HCT116 (cell line): ENCODE data around the gene UNC93B1. TPM values are rescaled to one million over a fixed set of nuclear protein-coding genes. Genes with fewer than 3 reads are reported as not detected.

Experiments
- ATAC-seq: fragments of 200-7000 bp; cut with Tn5 transposase; 2 replicates; pipeline ENCODE4 v1.9.1; 2020; ENCODE audit warnings: mild to moderate bottlenecking, moderate library complexity
- BruUV-seq: library from RNA; stranded (reverse); fragments of 400-500 nt; replicated peaks from 2 replicates; lab custom pipeline; 2021; lab: Mats Ljungman, UMichigan
- CTCF ChIA-PET: fragments of 300-600 bp; sonication (Branson Sonifier 250); formaldehyde crosslinking; loops from one replicate; lab custom pipeline; 2021; ENCODE audit warnings: antibody characterized with exemption; lab: Charles Lee
- POLR2A ChIA-PET: fragments of 300-600, 350-600 bp; sonication (Branson Sonifier 250); formaldehyde crosslinking; loops from one replicate; lab custom pipeline; 2021; ENCODE audit warnings: antibody characterized with exemption; lab: Charles Lee
- RAD21 ChIA-PET, 2 experiments: fragments of 300-600 bp; sonication (Branson Sonifier 250); formaldehyde crosslinking; loops; one replicate each; lab custom pipeline; 2023; ENCODE audit warnings: low total read pairs in 2 of 2; ENCODE audit not compliant: uncharacterized antibody in 2 of 2, unreplicated experiment in 2 of 2, low non-redundant PET in 1 of 2; lab: Charles Lee
- DNase-seq: peaks from one replicate; pipeline ENCODE4 v3.0.0-alpha.2; 2010; ENCODE audit warnings: low read depth, low spot score
- H2AFZ ChIP-seq: fragments of 200-600 bp; shearing (Covaris generic), sonication (generic); 2 replicates; pipeline ENCODE4 v1.6.1; 2017; ENCODE audit warnings: low read depth, mixed run types, mixed read lengths, antibody characterized with exemption, low read length; ENCODE audit not compliant: poor library complexity, severe bottlenecking
- H3K27ac ChIP-seq: 2 replicates; pipeline ENCODE4 v1.5.1; 2012; ENCODE audit warnings: low read depth, low read length
- H3K27me3 ChIP-seq: fragments of 200-600 bp; sonication (generic); 2 replicates; pipeline ENCODE4 v1.6.1; 2016; ENCODE audit warnings: mixed run types, low read length, mixed read lengths; ENCODE audit not compliant: insufficient read depth
- H3K36me3 ChIP-seq, 2 experiments: fragments of 200-500 bp in 1 of 2; fragments of 200-600 bp in 1 of 2; sonication (Bioruptor generic) in 1 of 2; sonication (generic) in 1 of 2; 2 replicates each; pipeline versions ENCODE4 v1.5.1 to v1.6.1; 2014 to 2016; ENCODE audit warnings: low read length in 2 of 2, inconsistent platforms in 1 of 2, mixed read lengths in 1 of 2, mixed run types in 1 of 2; ENCODE audit not compliant: insufficient read depth in 2 of 2, control insufficient read depth in 1 of 2
- H3K4me1 ChIP-seq, 2 experiments: fragments of 200-600 bp in 1 of 2; sonication (generic) in 1 of 2; 2 replicates each; pipeline versions ENCODE4 v1.5.1 to v1.6.1; 2012 to 2017; ENCODE audit warnings: low read length in 2 of 2, inconsistent platforms in 1 of 2, mild to moderate bottlenecking in 1 of 2, mixed read lengths in 1 of 2, mixed run types in 1 of 2, moderate library complexity in 1 of 2; ENCODE audit not compliant: insufficient read depth in 2 of 2, control insufficient read depth in 1 of 2
- H3K4me2 ChIP-seq: fragments of 200-600 bp; sonication (generic); 2 replicates; pipeline ENCODE4 v1.6.1; 2017; ENCODE audit warnings: mixed run types, low read length, mixed read lengths
- H3K4me3 ChIP-seq, 2 experiments: fragments of 200-600 bp in 1 of 2; sonication (generic) in 1 of 2; replicated peaks in 1 of 2; 2 replicates each; pipeline ENCODE4 v1.5.1; 2011 to 2016; ENCODE audit warnings: low read length in 2 of 2, control low read depth in 1 of 2, low read depth in 1 of 2, mild to moderate bottlenecking in 1 of 2, mixed read lengths in 1 of 2, mixed run types in 1 of 2
- H3K79me2 ChIP-seq: fragments of 200-600 bp; sonication (generic); 2 replicates; pipeline ENCODE4 v1.6.1; 2017; ENCODE audit warnings: mild to moderate bottlenecking, mixed run types, low read length, moderate library complexity, mixed read lengths; ENCODE audit not compliant: insufficient read depth
- H3K9ac ChIP-seq: fragments of 200-600 bp; sonication (generic); 2 replicates; pipeline ENCODE4 v1.6.1; 2016; ENCODE audit warnings: low read length, mixed read lengths
- H3K9me2 ChIP-seq: fragments of 200-600 bp; sonication (generic), shearing (Covaris generic); 2 replicates; pipeline ENCODE4 v1.6.1; 2017; ENCODE audit warnings: mixed run types, mild to moderate bottlenecking, moderate library complexity; ENCODE audit not compliant: insufficient read depth
- H3K9me3 ChIP-seq, 2 experiments: fragments of 200-500 bp in 1 of 2; fragments of 200-600 bp in 1 of 2; sonication (Bioruptor generic) in 1 of 2; sonication (generic) in 1 of 2; 2 replicates each; pipeline ENCODE4 v1.6.1; 2014 to 2017; ENCODE audit warnings: low read length in 2 of 2, mixed read lengths in 2 of 2, inconsistent platforms in 1 of 2, low read depth in 1 of 2, mild to moderate bottlenecking in 1 of 2, mixed run types in 1 of 2, moderate library complexity in 1 of 2; ENCODE audit not compliant: control insufficient read depth in 1 of 2, insufficient read depth in 1 of 2
- H4K20me1 ChIP-seq: fragments of 200-600 bp; sonication (generic), shearing (Covaris generic); 2 replicates; pipeline ENCODE4 v1.6.1; 2017; ENCODE audit warnings: mixed run types, mild to moderate bottlenecking, moderate library complexity; ENCODE audit not compliant: insufficient read depth
- ATF3 ChIP-seq: IDR thresholded peaks from 2 replicates; pipeline ENCODE4 v1.6.1; 2012
- CBX3 ChIP-seq: IDR thresholded peaks from 2 replicates; pipeline ENCODE4 v1.6.1; 2012; ENCODE audit warnings: low read depth
- EGR1 ChIP-seq: IDR thresholded peaks from 2 replicates; pipeline ENCODE4 v1.6.1; 2012; ENCODE audit warnings: low read depth
- JUND ChIP-seq: IDR thresholded peaks from 2 replicates; pipeline ENCODE4 v1.6.1; 2012
- POLR2A ChIP-seq: IDR thresholded peaks from 2 replicates; pipeline ENCODE4 v1.7.0; 2011; ENCODE audit warnings: borderline replicate concordance; ENCODE audit not compliant: insufficient read depth, insufficient read length; ENCODE audit errors: extremely low read depth
- SP1 ChIP-seq: IDR thresholded peaks from 2 replicates; pipeline ENCODE4 v1.6.1; 2012; ENCODE audit warnings: low read depth
- SRF ChIP-seq: IDR thresholded peaks from 2 replicates; pipeline ENCODE4 v1.6.1; 2012; ENCODE audit warnings: low read depth
- ZFX ChIP-seq: fragments of 450-650 bp; IDR thresholded peaks from 2 replicates; pipeline ENCODE4 v1.6.1; 2017
- intact Hi-C: fragments of 100-400 bp; cut with micrococcal nuclease; formaldehyde crosslinking; loops from 2 replicates; pipeline ENCODE4 v1.10.0; 2022
- total RNA-seq: library from RNA; stranded (reverse); gene quantifications from one replicate; pipeline ENCODE4 v1.2.1, GENCODE V29; 2021; ENCODE audit not compliant: unreplicated experiment
- TF ChIP-seq, protein P1 (sequence below): IDR thresholded peaks from 2 replicates; pipeline ENCODE4 v1.6.1; 2011; ENCODE audit warnings: mild to moderate bottlenecking, low read length, moderate library complexity; ENCODE audit not compliant: insufficient replicate concordance; ENCODE audit errors: extremely low read depth
- TF ChIP-seq, protein P2 (sequence below): IDR thresholded peaks from 2 replicates; pipeline ENCODE4 v1.6.1; 2012

UNC93B1 gene
- total RNA-seq, 1 experiment from 2014 or later = 72.9 TPM

DNA sequence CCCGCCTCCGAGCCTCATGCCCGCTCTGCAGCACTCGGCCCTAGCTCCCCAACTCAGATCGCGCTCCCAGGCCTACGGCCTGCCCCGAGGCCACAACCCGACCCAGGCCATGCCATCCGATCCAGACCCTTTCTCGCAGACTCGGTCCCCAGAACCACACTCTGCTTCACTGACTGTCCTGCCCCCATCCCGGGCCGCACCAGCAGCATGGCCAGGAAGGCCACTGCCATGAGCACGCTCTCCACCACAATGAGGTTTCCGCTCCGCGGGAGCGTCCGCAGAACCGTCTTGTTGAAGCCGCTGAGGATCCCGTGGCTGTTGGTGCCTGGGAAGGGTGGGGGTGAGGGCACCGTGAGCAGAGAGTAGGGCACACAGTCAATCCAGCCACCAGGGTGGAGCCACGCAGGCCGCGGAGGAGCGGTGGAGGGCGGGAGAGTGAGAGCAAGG is 6.4 kb downstream of the UNC93B1 start:
- H3K9me2 ChIP-seq = no peaks in the 10 kb centered on the region
- no peak overlapping the region for H3K4me3 ChIP-seq
- intact Hi-C loops = loop anchor here (10.0 kb wide), 1 partner anchor 143 kb away; no protein-coding TSS in a partner anchor
- no TSS peak for BruUV-seq
- H3K4me1 ChIP-seq = peaks cover 16 to 26% of the 10 kb centered on the region in 2 experiments
- CTCF ChIA-PET = interaction anchor here (0.8 to 1.4 kb wide), 3 partner anchors 19 to 211 kb away, joined by 3 to 10 read pairs (median 3); no protein-coding TSS in a partner anchor
- no peak overlapping the region for H2AFZ ChIP-seq
- ATAC-seq (no peak), DNase-seq (no peak)
- POLR2A ChIA-PET = interaction anchor here (1.4 kb wide), 1 partner anchor 13 kb away, joined by 9 read pairs; the partner anchor contains the start of gene ALDH3B1
- H3K36me3 ChIP-seq = no peaks in the 10 kb centered on the region
- RAD21 ChIA-PET = no interaction called here
- H3K27me3 ChIP-seq = no peaks in the 10 kb centered on the region
- peak overlapping the region; percentile 89 for H3K4me2 ChIP-seq
- H3K9me3 ChIP-seq = no peaks in the 10 kb centered on the region
- peak overlapping the region; percentile 46 for H3K27ac ChIP-seq
- TF ChIP-seq CBX3 (no peak), SRF (no peak), JUND (no peak), SP1 (no peak), ZFX (no peak), ATF3 (no peak), POLR2A (no peak), EGR1 (no peak)
- TF ChIP-seq, protein P1, sequence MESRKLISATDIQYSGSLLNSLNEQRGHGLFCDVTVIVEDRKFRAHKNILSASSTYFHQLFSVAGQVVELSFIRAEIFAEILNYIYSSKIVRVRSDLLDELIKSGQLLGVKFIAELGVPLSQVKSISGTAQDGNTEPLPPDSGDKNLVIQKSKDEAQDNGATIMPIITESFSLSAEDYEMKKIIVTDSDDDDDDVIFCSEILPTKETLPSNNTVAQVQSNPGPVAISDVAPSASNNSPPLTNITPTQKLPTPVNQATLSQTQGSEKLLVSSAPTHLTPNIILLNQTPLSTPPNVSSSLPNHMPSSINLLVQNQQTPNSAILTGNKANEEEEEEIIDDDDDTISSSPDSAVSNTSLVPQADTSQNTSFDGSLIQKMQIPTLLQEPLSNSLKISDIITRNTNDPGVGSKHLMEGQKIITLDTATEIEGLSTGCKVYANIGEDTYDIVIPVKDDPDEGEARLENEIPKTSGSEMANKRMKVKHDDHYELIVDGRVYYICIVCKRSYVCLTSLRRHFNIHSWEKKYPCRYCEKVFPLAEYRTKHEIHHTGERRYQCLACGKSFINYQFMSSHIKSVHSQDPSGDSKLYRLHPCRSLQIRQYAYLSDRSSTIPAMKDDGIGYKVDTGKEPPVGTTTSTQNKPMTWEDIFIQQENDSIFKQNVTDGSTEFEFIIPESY = no peak
- TF ChIP-seq, protein P2, sequence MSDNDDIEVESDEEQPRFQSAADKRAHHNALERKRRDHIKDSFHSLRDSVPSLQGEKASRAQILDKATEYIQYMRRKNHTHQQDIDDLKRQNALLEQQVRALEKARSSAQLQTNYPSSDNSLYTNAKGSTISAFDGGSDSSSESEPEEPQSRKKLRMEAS = no peak
- peak overlapping the region; percentile 49; the same call in 1 of the 2 replicates for H3K9ac ChIP-seq
- H3K79me2 ChIP-seq = 0 out of 2 replicates have a peak, but pooled peaks cover 3% of the 10 kb centered on the region
- no peaks in the 10 kb centered on the region for H4K20me1 ChIP-seq
